ENCODE data around the gene MCEE. TPM values are rescaled to one million over a fixed set of nuclear protein-coding genes. Genes with fewer than 3 reads are reported as not detected.

The MCEE gene
- total and polyA plus RNA-seq, 2 experiments from 2014 or later, result 16.5 to 33.3 TPM

DNA sequence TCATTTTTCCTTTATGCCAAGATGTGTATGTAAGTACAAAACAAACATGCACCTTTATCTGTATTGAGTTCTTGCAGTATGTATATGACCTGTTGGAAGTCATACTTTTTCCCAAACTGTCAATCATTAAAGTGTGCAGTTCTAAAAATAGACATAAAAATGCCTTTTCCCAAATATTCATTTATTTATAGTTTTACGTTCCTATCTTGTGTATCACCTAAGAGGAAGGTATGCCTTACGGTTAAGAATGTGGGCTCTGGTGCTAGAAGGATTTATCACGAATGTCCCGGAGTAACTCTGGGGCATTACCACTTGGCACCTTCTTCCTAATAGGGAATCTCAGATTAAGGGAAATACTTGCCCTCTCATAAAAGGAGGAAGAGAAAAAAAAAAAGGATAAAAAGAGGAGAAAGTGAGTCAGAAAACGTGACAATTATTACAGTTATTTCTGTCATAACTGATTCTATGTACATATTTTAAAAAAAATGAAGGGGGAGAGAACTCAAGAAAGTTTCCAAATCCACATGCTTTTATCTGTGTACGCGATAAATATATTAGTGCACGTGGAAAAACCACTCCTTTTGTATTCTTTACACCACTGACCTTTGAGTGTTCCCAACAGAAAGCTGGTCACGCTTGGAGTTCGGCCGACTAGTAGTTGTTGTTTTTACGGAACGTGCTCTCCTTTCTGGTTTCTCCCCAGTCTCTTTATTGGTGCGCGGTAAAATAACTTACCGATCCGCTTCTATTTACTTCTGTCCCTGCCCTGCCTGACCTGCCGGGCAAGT lies 721 bp downstream of the MCEE start:
- Histone ChIP-seq H3K4me2 (ENCODE audit: unreplicated experiment) (peak overlapping the region; percentile 100), H3K9me2 (ENCODE audit: insufficient read depth) (no peaks in the 10 kb centered on the region), H4K20me1 (ENCODE audit: insufficient read depth) (no peaks in the 10 kb centered on the region), H2AFZ (peak overlapping the region; percentile 91), H3K79me2 (ENCODE audit: insufficient read depth) (peaks cover 85% of the 10 kb centered on the region), H3K4me3 (peak overlapping the region; percentile 97), H3K9me3 (ENCODE audit: low read depth) (no peaks in the 10 kb centered on the region), H3K36me3 (ENCODE audit: low read depth) (peaks cover 15% of the 10 kb centered on the region), H3K9ac (peak overlapping the region; percentile 99), H3K27me3 (replicated peaks; ENCODE audit: insufficient read depth) (no peaks in the 10 kb centered on the region), H3K27ac (peak overlapping the region; percentile 98), H3F3A (ENCODE audit: insufficient read depth) (peaks cover 9% of the 10 kb centered on the region; the same call in 1 of the 2 replicates), H3K4me1 (ENCODE audit: insufficient read depth) (peaks cover 32% of the 10 kb centered on the region)
- in situ Hi-C loops (cut with MboI), result no loop called here
- 2% methylated on average over 18 of the region's 18 CpGs for WGBS, 2 experiments (ENCODE audit: low coverage in 1 of 2, low lambda C conversion rate in 2 of 2, missing lambda C conversion rate in 2 of 2)
- no peak for TF ChIP-seq EZH2 (IDR thresholded peaks at IDR 0.05; ENCODE audit: insufficient read depth, poor library complexity, severe bottlenecking)
- TF ChIP-seq EZH2phosphoT487 (IDR thresholded peaks at IDR 0.05; ENCODE audit: insufficient read depth, low read depth), result no peak
- peak; percentile 56 for DNase-seq

GRCh38 chr2:71126957-71127356 lies 3.1 kb downstream of the MCEE start:
- Histone ChIP-seq H3K4me1 (ENCODE audit: insufficient read depth) (peaks cover 22% of the 10 kb centered on the region), H3K27me3 (replicated peaks; ENCODE audit: insufficient read depth) (no peaks in the 10 kb centered on the region), H3K9ac (no peak overlapping the region), H3K79me2 (ENCODE audit: insufficient read depth) (peaks cover 78% of the 10 kb centered on the region), H3K9me2 (ENCODE audit: insufficient read depth) (no peaks in the 10 kb centered on the region), H3K27ac (no peak overlapping the region), H2AFZ (no peak overlapping the region), H3K36me3 (ENCODE audit: low read depth) (peaks cover 8% of the 10 kb centered on the region), H3K4me2 (ENCODE audit: unreplicated experiment) (no peak overlapping the region), H3K4me3 (no peak overlapping the region), H4K20me1 (ENCODE audit: insufficient read depth) (no peaks in the 10 kb centered on the region), H3F3A (ENCODE audit: insufficient read depth) (peaks cover 9% of the 10 kb centered on the region; the same call in 1 of the 2 replicates), H3K9me3 (ENCODE audit: low read depth) (no peaks in the 10 kb centered on the region)
- TF ChIP-seq EZH2 (IDR thresholded peaks at IDR 0.05; ENCODE audit: insufficient read depth, poor library complexity, severe bottlenecking), result no peak
- no peak for TF ChIP-seq EZH2phosphoT487 (IDR thresholded peaks at IDR 0.05; ENCODE audit: insufficient read depth, low read depth)
- 26 to 29% methylated on average over 3 of the region's 3 CpGs for WGBS, 2 experiments (ENCODE audit: low coverage in 1 of 2, low lambda C conversion rate in 2 of 2, missing lambda C conversion rate in 2 of 2)
- in situ Hi-C loops (cut with MboI), result no loop called here
- no peak for DNase-seq

- Histone ChIP-seq H3K27me3 (replicated peaks; ENCODE audit: insufficient read depth) (no peaks in the 10 kb centered on the region), H3K9me2 (ENCODE audit: insufficient read depth) (no peaks in the 10 kb centered on the region), H3K9me3 (ENCODE audit: low read depth) (no peaks in the 10 kb centered on the region), H2AFZ (no peak overlapping the region), H3K4me1 (ENCODE audit: insufficient read depth) (peaks cover 17% of the 10 kb centered on the region), H3K9ac (no peak overlapping the region), H3K4me3 (no peak overlapping the region), H3K27ac (no peak overlapping the region), H3F3A (ENCODE audit: insufficient read depth) (peaks cover 9% of the 10 kb centered on the region; the same call in 1 of the 2 replicates), H4K20me1 (ENCODE audit: insufficient read depth) (no peaks in the 10 kb centered on the region), H3K4me2 (ENCODE audit: unreplicated experiment) (no peak overlapping the region), H3K36me3 (ENCODE audit: low read depth) (peaks cover 8% of the 10 kb centered on the region), H3K79me2 (ENCODE audit: insufficient read depth) (peaks cover 73% of the 10 kb centered on the region)
- TF ChIP-seq EZH2phosphoT487 (IDR thresholded peaks at IDR 0.05; ENCODE audit: insufficient read depth, low read depth) (no peak), EZH2 (IDR thresholded peaks at IDR 0.05; ENCODE audit: insufficient read depth, poor library complexity, severe bottlenecking) (no peak)
- no peak for DNase-seq
- in situ Hi-C loops (cut with MboI), result no loop called here
- WGBS, 2 experiments (ENCODE audit: low coverage in 1 of 2, low lambda C conversion rate in 2 of 2, missing lambda C conversion rate in 2 of 2), result 96% methylated on average over 7 of the region's 7 CpGs
Observed at GRCh38 chr2:71125506-71126294, 4.3 kb downstream of the MCEE start.

DNA sequence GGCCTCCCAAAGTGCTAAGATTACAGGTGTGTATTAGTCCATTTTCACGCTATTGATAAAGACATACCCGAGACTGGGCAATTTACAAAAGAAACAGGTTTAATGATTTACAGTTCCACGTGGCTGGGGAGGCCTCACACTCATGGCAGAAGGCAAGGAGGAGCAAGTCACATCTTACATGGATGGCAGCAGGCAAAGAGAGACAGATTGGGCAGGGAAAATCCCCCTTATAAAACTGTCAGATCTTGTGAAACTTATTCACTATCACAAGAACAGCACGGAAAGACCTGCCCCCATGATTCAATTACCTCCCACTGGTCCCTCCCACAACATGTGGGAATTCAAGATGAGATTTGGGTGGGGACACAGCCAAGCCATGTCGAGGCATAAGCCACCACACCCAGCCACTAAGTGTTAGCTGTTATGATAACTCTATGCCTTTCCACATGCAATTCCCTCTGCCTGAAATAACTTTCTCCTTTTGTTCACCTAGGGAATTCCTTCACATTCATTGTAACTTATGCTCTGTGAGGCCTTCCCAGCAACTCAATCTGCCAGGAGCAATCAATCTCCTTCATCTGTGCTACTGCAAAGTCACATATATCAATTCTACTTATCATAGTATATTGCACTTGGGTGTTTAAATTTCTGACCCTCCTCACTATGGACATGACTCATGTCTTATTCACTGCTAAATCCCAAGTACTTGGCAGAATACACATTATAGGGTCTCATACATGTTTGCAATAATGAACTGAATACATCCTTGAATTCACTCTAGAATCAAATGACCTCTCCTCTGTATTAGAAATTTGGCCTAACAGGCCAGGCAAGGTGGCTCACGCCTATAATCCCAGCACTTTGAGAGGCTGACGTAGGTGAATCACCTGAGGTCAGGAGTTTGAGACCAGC lies 7.4 kb downstream of the MCEE start:
- Histone ChIP-seq H3K27me3 (replicated peaks; ENCODE audit: insufficient read depth) (no peaks in the 10 kb centered on the region), H2AFZ (no peak overlapping the region), H3K79me2 (ENCODE audit: insufficient read depth) (peaks cover 50% of the 10 kb centered on the region), H3K27ac (no peak overlapping the region), H3K36me3 (ENCODE audit: low read depth) (peaks cover 14% of the 10 kb centered on the region), H3K4me3 (no peak overlapping the region), H3K9ac (no peak overlapping the region), H4K20me1 (ENCODE audit: insufficient read depth) (no peaks in the 10 kb centered on the region), H3F3A (ENCODE audit: insufficient read depth) (no peaks in the 10 kb centered on the region), H3K9me3 (ENCODE audit: low read depth) (no peaks in the 10 kb centered on the region), H3K4me1 (ENCODE audit: insufficient read depth) (peaks cover 6% of the 10 kb centered on the region; the same call in 1 of the 2 replicates), H3K9me2 (ENCODE audit: insufficient read depth) (no peaks in the 10 kb centered on the region), H3K4me2 (ENCODE audit: unreplicated experiment) (no peak overlapping the region)
- no peak for DNase-seq
- in situ Hi-C loops (cut with MboI), result no loop called here
- WGBS, 2 experiments (ENCODE audit: low coverage in 1 of 2, low lambda C conversion rate in 2 of 2, missing lambda C conversion rate in 2 of 2), result 71 to 73% methylated on average over 7 of the region's 7 CpGs
- TF ChIP-seq EZH2phosphoT487 (IDR thresholded peaks at IDR 0.05; ENCODE audit: insufficient read depth, low read depth) (no peak), EZH2 (IDR thresholded peaks at IDR 0.05; ENCODE audit: insufficient read depth, poor library complexity, severe bottlenecking) (no peak)
